HG02885 (cell line): ENCODE data around the gene MYMK.

Source experiments
- ATAC-seq: cut with Tn5 transposase; IDR thresholded peaks from one replicate; pipeline ENCODE4 v1.9.1; 2021; ENCODE audit warnings: mild to moderate bottlenecking; ENCODE audit not compliant: unreplicated experiment, poor library complexity

The MYMK gene

DNA sequence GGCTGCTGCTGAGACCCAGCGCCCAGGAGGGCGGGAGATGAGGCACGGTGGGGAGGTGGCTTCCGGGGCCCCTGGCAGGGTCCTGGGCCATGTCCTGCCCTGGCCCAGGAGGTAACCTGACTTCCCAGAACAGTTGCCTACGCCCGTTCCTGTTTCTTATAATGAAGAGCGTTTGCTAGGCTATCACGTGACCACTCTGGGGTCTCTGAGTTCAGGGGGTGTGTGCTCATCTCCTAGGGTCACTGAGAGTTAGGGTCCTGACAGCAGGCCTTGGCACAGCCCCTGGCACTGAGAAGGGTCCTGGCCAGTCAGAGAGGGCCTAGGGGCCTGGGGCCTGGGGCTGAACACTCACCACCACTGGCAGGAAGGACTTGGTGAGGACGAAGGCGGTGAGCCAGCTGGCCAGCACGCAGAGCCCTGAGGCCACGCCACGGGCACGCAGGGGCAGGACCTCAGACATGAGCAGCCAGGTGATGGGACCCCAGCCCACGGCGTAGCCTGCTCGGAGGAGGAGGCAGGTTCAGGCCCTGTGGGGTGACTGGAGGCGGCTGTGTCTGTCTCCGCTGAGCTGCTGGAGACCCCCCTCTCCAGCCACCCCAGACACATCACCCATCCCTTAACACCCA lies 51.9 kb downstream of the MYMK start:
- no peak for ATAC-seq

GRCh38 chr9:133472277-133472645 lies 52.5 kb downstream of the MYMK start:
- no peak for ATAC-seq

GRCh38 chr9:133471551-133472276 lies 53.0 kb downstream of the MYMK start:
- ATAC-seq = no peak

DNA sequence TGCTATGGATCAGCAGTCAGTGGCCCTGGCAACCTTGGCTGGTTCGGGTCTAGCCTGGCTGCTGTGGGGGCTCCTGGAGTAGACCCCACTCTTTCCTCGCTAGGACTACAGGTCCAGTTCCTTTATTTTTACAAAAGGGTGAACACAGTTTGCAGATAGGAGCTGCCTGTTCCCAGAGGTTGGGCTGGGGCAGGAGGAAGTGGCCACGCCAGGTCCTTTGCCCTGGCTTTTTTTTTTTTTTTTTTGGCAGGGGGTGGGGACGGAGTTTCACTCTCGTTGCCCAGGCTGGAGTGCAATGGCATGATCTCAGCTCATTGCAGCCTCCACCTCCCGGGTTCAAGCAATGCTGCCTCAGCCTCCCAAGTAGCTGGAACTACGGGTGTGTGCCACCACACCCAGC lies 53.8 kb downstream of the MYMK start:
- no peak for ATAC-seq

GRCh38 chr9:133470427-133470924 lies 54.3 kb downstream of the MYMK start:
- no peak for ATAC-seq

GRCh38 chr9:133468777-133469421 lies 55.9 kb downstream of the MYMK start:
- ATAC-seq = no peak

GRCh38 chr9:133468374-133468773 lies 56.4 kb downstream of the MYMK start:
- ATAC-seq = no peak

GRCh38 chr9:133467101-133467500 lies 57.7 kb downstream of the MYMK start:
- no peak for ATAC-seq

GRCh38 chr9:133465984-133466383 lies 58.8 kb downstream of the MYMK start:
- no peak for ATAC-seq

- ATAC-seq = no peak
Measured at GRCh38 chr9:133464638-133465037, 60.1 kb downstream of the MYMK start.
